Upper lobe of right lung (tissue), 1 donor: ENCODE data around the gene KCNC4. TPM values are rescaled to one million over a fixed set of nuclear protein-coding genes. Genes with fewer than 3 reads are reported as not detected.

Experiments used
- ATAC-seq: fragments of 200-7000 bp; cut with Tn5 transposase; one replicate; pipeline ENCODE4 v1.9.1; 2020; ENCODE audit warnings: mild to moderate bottlenecking, moderate library complexity
- DNase-seq: peaks from one replicate; pipeline ENCODE4 v3.0.0-alpha.2; 2020
- H3K27ac ChIP-seq: fragments of 200-600 bp; one replicate; pipeline ENCODE4 v1.8.0; 2022
- H3K27me3 ChIP-seq: fragments of 200-600 bp; one replicate; pipeline ENCODE4 v1.8.0; 2022; ENCODE audit warnings: mild to moderate bottlenecking
- H3K36me3 ChIP-seq: fragments of 200-600 bp; one replicate; pipeline ENCODE4 v1.8.0; 2022
- H3K4me1 ChIP-seq: fragments of 200-600 bp; one replicate; pipeline ENCODE4 v1.8.0; 2022
- H3K4me3 ChIP-seq: fragments of 200-600 bp; one replicate; pipeline ENCODE4 v1.8.0; 2022; ENCODE audit warnings: mild to moderate bottlenecking
- H3K9me3 ChIP-seq: fragments of 200-600 bp; one replicate; pipeline ENCODE4 v1.8.0; 2022
- CTCF ChIP-seq: fragments of 200-600 bp; IDR thresholded peaks from one replicate; pipeline ENCODE4 v1.8.0; 2022; ENCODE audit warnings: antibody characterized with exemption
- intact Hi-C: fragments of 100-400 bp; cut with DNase I; formaldehyde crosslinking; loops from one replicate; pipeline ENCODE4 v1.11.0; 2022
- total RNA-seq: library from RNA; stranded (reverse); fragmentation: NEBNext Ultra II Directional; extraction: Animal tissue kit (Norgen Biotek cat#: 25700); gene quantifications from one replicate; pipeline ENCODE4 v1.2.1, GENCODE V29; 2021
- donor health status: DM: no; HTN: yes; CAD: no; lungs with severe emphysema.

The KCNC4 gene
- total RNA-seq, 1 donor from 2014 or later: 11.1 TPM

GRCh38 chr1:110248746-110249145 lies 38.6 kb downstream of the KCNC4 start:
- intact Hi-C loops: no loop called here
- no peak for DNase-seq

GRCh38 chr1:110249256-110249655 lies 39.1 kb downstream of the KCNC4 start:
- intact Hi-C loops: no loop called here
- DNase-seq: no peak
- no peaks in the 10 kb centered on the region for H3K4me1 ChIP-seq
- TF ChIP-seq CTCF: no peak
- H3K4me3 ChIP-seq: no peak overlapping the region
- H3K27me3 ChIP-seq: no peaks in the 10 kb centered on the region
- H3K27ac ChIP-seq: no peak overlapping the region
- H3K36me3 ChIP-seq: no peaks in the 10 kb centered on the region
- ATAC-seq: no peak
- H3K9me3 ChIP-seq: no peaks in the 10 kb centered on the region

More at GRCh38 chr1:110248746-110249145, 38.6 kb downstream of the KCNC4 start:
- no peaks in the 10 kb centered on the region for H3K4me1 ChIP-seq
- H3K27ac ChIP-seq: no peak overlapping the region
- H3K4me3 ChIP-seq: no peak overlapping the region
- no peaks in the 10 kb centered on the region for H3K27me3 ChIP-seq
- no peaks in the 10 kb centered on the region for H3K9me3 ChIP-seq
- no peak for ATAC-seq
- no peaks in the 10 kb centered on the region for H3K36me3 ChIP-seq
- no peak for TF ChIP-seq CTCF

GRCh38 chr1:110250008-110250407 lies 39.9 kb downstream of the KCNC4 start:
- Histone ChIP-seq H3K4me1 (no peaks in the 10 kb centered on the region), H3K27me3 (no peaks in the 10 kb centered on the region), H3K9me3 (no peaks in the 10 kb centered on the region), H3K27ac (no peak overlapping the region), H3K36me3 (no peaks in the 10 kb centered on the region), H3K4me3 (no peak overlapping the region)
- DNase-seq: no peak
- no peak for ATAC-seq
- TF ChIP-seq CTCF: no peak
- intact Hi-C loops: no loop called here

GRCh38 chr1:110250749-110251148 lies 40.6 kb downstream of the KCNC4 start:
- no peak for DNase-seq
- H3K4me3 ChIP-seq: no peak overlapping the region
- no peak for TF ChIP-seq CTCF
- H3K27ac ChIP-seq: no peak overlapping the region
- no peak for ATAC-seq
- intact Hi-C loops: no loop called here
- H3K27me3 ChIP-seq: no peaks in the 10 kb centered on the region
- H3K4me1 ChIP-seq: no peaks in the 10 kb centered on the region
- no peaks in the 10 kb centered on the region for H3K9me3 ChIP-seq
- H3K36me3 ChIP-seq: no peaks in the 10 kb centered on the region

- no peak for ATAC-seq
- Histone ChIP-seq H3K4me1 (no peaks in the 10 kb centered on the region), H3K4me3 (no peak overlapping the region), H3K36me3 (no peaks in the 10 kb centered on the region), H3K27ac (no peak overlapping the region), H3K9me3 (no peaks in the 10 kb centered on the region), H3K27me3 (no peaks in the 10 kb centered on the region)
- no peak for DNase-seq
- no peak for TF ChIP-seq CTCF
- intact Hi-C loops: no loop called here
Observed at GRCh38 chr1:110253213-110253612, 43.1 kb downstream of the KCNC4 start.
